Lung (tissue), 12 donors: ENCODE measurements around the gene OPCML. TPM values are rescaled to one million over a fixed set of nuclear protein-coding genes. Genes with fewer than 3 reads are reported as not detected.

Source experiments
- ATAC-seq: fragments of 200-7000 bp; cut with Tn5 transposase; one replicate; pipeline ENCODE4 v1.9.1; 2020; ENCODE audit warnings: moderate number of reproducible peaks; ENCODE audit not compliant: insufficient read depth, low FRiP score
- DNase-seq, 3 donors: peaks; one replicate each; pipeline ENCODE4 v3.0.0-alpha.2; 2013 to 2017
- H3K27ac ChIP-seq, 2 donors: one replicate each; pipeline ENCODE4 v1.5.1; 2013; ENCODE audit warnings: mild to moderate bottlenecking in 2 of 2, moderate library complexity in 2 of 2, control low read depth in 1 of 2, inconsistent platforms in 1 of 2, low read depth in 1 of 2, low read length in 1 of 2
- H3K27me3 ChIP-seq, 3 donors: one replicate each; pipeline ENCODE4 v1.5.1; 2013; ENCODE audit warnings: low read length in 2 of 3; ENCODE audit not compliant: control insufficient read depth in 3 of 3, insufficient read depth in 3 of 3
- H3K36me3 ChIP-seq, 4 donors: one replicate each; pipeline ENCODE4 v1.5.1; 2013; ENCODE audit warnings: low read length in 4 of 4, mild to moderate bottlenecking in 1 of 4, moderate library complexity in 1 of 4; ENCODE audit not compliant: control insufficient read depth in 4 of 4, insufficient read depth in 4 of 4
- H3K4me1 ChIP-seq, 5 donors: one replicate each; pipeline ENCODE4 v1.5.1; 2013; ENCODE audit warnings: low read length in 5 of 5, mild to moderate bottlenecking in 2 of 5, moderate library complexity in 1 of 5; ENCODE audit not compliant: control insufficient read depth in 5 of 5, insufficient read depth in 5 of 5
- H3K4me3 ChIP-seq: one replicate; pipeline ENCODE4 v1.5.1; 2013; ENCODE audit warnings: mild to moderate bottlenecking, control low read depth, moderate library complexity
- H3K9ac ChIP-seq, 2 donors: one replicate each; pipeline ENCODE4 v1.5.1; 2013; ENCODE audit warnings: low read length in 2 of 2, control low read depth in 1 of 2; ENCODE audit not compliant: insufficient read depth in 1 of 2
- H3K9me3 ChIP-seq, 4 donors: one replicate each; pipeline ENCODE4 v1.5.1; 2013; ENCODE audit warnings: low read length in 3 of 4, mild to moderate bottlenecking in 1 of 4, moderate library complexity in 1 of 4; ENCODE audit not compliant: control insufficient read depth in 4 of 4, insufficient read depth in 3 of 4
- WGBS, 2 donors: extraction: QIAGEN DNeasy Blood & Tissue Kit; methylation state at CpG; one replicate each; pipeline ENCODE4 v1.1.7; 2013; 5-methylcytosine and 5-hydroxymethylcytosine counted together
- polyA plus RNA-seq, 2 donors: library from polyadenylated mRNA; stranded (reverse); fragments of 200-250 nt; gene quantifications; one replicate each; pipeline ENCODE4 v1.2.1, GENCODE V29; 2013
- total RNA-seq, 2 donors: library from RNA; depleted of rRNA in 1 of 2; stranded (reverse); fragments of >200 nt in 1 of 2; gene quantifications; one replicate each; pipeline ENCODE4 v1.2.1, GENCODE V29; 2014 to 2021
- TF ChIP-seq, protein P1 (sequence below): IDR thresholded peaks from 2 replicates; pipeline ENCODE4 v1.5.1; 2012; ENCODE audit warnings: mild to moderate bottlenecking; ENCODE audit errors: control extremely low read depth, extremely low read depth
- donor health status: control.
- donor health status: control.
- donor health status: Bipolar disorder and iron deficiency.
- donor health status: healthy.
- donor health status: DM: yes; HTN: yes; CAD: no.

Gene OPCML
- total and polyA plus RNA-seq, 4 donors, result 0.49 to 0.74 TPM; not detected in 2

DNA sequence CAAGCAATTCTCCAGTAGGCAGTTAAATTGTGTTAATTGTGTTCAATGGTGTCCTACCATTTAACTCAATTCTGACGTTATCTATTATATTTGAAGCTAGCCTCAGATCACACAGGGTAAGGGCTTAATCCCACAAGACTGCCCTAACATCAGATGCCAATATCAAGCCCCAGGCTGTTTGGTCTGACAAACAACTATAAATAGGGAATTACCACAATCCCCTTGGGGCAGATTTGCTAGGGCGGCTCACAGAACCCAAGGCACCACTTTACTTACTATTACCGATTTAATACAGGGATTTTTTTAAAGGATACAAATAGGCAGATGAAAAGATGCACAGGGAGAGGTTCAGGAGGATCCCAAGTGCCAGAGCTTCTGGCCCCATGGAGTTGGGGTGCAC lies 678.4 kb downstream of the OPCML start:
- no peak for ATAC-seq
- no peak overlapping the region for H3K27ac ChIP-seq

DNA sequence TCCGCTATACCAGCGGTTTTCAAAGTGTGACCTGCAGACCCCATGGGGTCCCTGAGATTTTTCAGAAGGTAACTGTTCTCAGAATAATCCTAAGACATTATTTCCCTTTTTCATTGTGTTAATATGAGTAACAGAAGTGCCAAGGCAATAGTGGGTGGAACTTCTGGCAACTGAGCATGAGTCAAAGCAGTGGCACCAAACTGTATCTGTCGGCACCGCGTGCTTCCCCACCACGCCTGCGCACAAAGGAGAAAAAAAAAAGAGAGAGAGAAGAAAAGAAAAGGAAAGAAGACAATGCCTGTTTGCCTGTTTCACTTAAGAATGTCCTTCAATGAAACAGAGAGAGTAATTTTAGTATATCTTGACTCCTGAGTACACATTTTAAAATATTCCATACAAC lies 679.9 kb downstream of the OPCML start:
- DNase-seq (no peak), ATAC-seq (no peak)
- H3K27me3 ChIP-seq, result no peaks in the 10 kb centered on the region
- TF ChIP-seq, protein P1, sequence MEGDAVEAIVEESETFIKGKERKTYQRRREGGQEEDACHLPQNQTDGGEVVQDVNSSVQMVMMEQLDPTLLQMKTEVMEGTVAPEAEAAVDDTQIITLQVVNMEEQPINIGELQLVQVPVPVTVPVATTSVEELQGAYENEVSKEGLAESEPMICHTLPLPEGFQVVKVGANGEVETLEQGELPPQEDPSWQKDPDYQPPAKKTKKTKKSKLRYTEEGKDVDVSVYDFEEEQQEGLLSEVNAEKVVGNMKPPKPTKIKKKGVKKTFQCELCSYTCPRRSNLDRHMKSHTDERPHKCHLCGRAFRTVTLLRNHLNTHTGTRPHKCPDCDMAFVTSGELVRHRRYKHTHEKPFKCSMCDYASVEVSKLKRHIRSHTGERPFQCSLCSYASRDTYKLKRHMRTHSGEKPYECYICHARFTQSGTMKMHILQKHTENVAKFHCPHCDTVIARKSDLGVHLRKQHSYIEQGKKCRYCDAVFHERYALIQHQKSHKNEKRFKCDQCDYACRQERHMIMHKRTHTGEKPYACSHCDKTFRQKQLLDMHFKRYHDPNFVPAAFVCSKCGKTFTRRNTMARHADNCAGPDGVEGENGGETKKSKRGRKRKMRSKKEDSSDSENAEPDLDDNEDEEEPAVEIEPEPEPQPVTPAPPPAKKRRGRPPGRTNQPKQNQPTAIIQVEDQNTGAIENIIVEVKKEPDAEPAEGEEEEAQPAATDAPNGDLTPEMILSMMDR, result no peak
- peaks cover 0 to 2% (median 0%) of the 10 kb centered on the region in 5 donors for H3K4me1 ChIP-seq
- no peak overlapping the region for H3K27ac ChIP-seq
- no peak overlapping the region for H3K9ac ChIP-seq
- no peaks in the 10 kb centered on the region for H3K36me3 ChIP-seq
- WGBS, 2 donors, result 93 to 96% methylated on average over 7 of the region's 7 CpGs
- no peak overlapping the region for H3K4me3 ChIP-seq
- peaks cover 0 to 7% (median 3%) of the 10 kb centered on the region in 4 donors for H3K9me3 ChIP-seq

More for the DNA sequence above, 678.4 kb downstream of the OPCML start:
- DNase-seq, result no peak
- 86 to 87% methylated on average over 3 of the region's 3 CpGs for WGBS, 2 donors
- TF ChIP-seq, protein P1, result no peak
- Histone ChIP-seq H3K36me3 (no peaks in the 10 kb centered on the region), H3K4me1 (peaks cover 0 to 2% (median 0%) of the 10 kb centered on the region in 5 donors), H3K9me3 (peaks cover 0 to 7% (median 3%) of the 10 kb centered on the region in 4 donors), H3K9ac (no peak overlapping the region), H3K4me3 (no peak overlapping the region), H3K27me3 (no peaks in the 10 kb centered on the region)

DNA sequence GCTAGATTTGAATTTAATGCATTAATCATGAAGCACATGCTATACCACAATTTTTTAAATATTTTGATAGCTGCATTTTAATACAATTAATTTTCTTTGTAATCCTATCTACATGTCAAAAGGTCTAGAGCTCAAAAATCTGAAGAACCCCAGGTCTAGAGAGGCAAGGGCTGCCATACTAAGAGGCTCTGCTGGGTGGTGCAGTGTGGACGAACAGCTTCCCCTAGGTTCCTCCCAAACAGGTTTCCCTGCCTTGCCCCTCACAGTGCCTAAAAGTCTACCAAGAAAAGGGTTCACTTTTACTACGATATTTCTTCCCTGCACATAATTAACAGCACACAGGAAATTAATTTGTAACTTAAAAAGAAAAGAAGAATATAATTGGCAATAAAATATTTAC lies 681.1 kb downstream of the OPCML start:
- no peak overlapping the region for H3K4me3 ChIP-seq
- H3K9ac ChIP-seq, result no peak overlapping the region
- TF ChIP-seq, protein P1, result no peak
- WGBS, 2 donors, result 78 to 86% methylated on average over 2 of the region's 2 CpGs
- H3K36me3 ChIP-seq, result no peaks in the 10 kb centered on the region
- no peaks in the 10 kb centered on the region for H3K27me3 ChIP-seq
- no peak overlapping the region for H3K27ac ChIP-seq
- ATAC-seq, result no peak
- DNase-seq, result no peak
- H3K4me1 ChIP-seq, result no peaks in the 10 kb centered on the region
- peaks cover 0 to 7% (median 2%) of the 10 kb centered on the region in 4 donors for H3K9me3 ChIP-seq

DNA sequence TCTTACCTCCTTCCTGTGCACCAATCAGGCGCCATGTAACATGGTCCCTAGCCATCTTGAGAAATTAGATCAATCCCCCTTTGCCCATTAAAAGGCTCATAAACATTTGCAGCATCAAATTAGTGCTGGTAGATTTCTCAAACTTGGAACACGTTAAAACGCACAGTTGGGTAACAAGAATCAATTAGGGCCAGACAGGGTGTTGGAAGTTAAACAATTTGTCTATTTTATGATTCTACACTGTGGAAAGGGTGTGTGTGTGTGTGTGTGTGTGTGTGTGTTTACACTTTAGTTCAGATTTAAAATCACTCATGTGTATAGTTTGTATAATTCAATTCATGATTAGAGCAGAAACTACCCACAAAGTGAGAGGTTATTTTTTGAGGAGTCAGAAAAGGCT lies 682.0 kb downstream of the OPCML start:
- Histone ChIP-seq H3K4me3 (no peak overlapping the region), H3K27me3 (no peaks in the 10 kb centered on the region), H3K9ac (no peak overlapping the region), H3K36me3 (no peaks in the 10 kb centered on the region), H3K9me3 (peaks cover 0 to 4% (median 2%) of the 10 kb centered on the region in 4 donors), H3K4me1 (peaks cover 0 to 3% (median 0%) of the 10 kb centered on the region in 5 donors), H3K27ac (no peak overlapping the region)
- DNase-seq, result no peak
- no peak for ATAC-seq
- TF ChIP-seq, protein P1, result no peak
- WGBS, 2 donors, result 89 to 94% methylated on average over 3 of the region's 3 CpGs
